Endodermal cell (in vitro differentiated cells): ENCODE data around the gene DDIT4. TPM values are rescaled to one million over a fixed set of nuclear protein-coding genes. Genes with fewer than 3 reads are reported as not detected.

Source experiments
- DNase-seq: peaks from one replicate; pipeline ENCODE4 v3.0.0-alpha.2; 2017
- H3K27ac ChIP-seq: 2 replicates; pipeline ENCODE4 v1.5.1; 2013; ENCODE audit warnings: mild to moderate bottlenecking, low read depth, low read length, moderate library complexity
- H3K27me3 ChIP-seq: 2 replicates; pipeline ENCODE4 v1.6.1; 2013; ENCODE audit warnings: mild to moderate bottlenecking, low read length, moderate library complexity; ENCODE audit not compliant: insufficient read depth, control insufficient read depth, poor library complexity, severe bottlenecking
- H3K36me3 ChIP-seq: 2 replicates; pipeline ENCODE4 v1.7.0; 2013; ENCODE audit warnings: mild to moderate bottlenecking, low read length, moderate library complexity; ENCODE audit not compliant: control insufficient read depth, insufficient read depth
- H3K4me1 ChIP-seq: one replicate; pipeline ENCODE4 v1.7.0; 2013; ENCODE audit warnings: low read length; ENCODE audit not compliant: control insufficient read depth, insufficient read depth
- H3K4me3 ChIP-seq: 2 replicates; pipeline ENCODE4 v1.5.1; 2013; ENCODE audit warnings: mild to moderate bottlenecking, low read length, moderate library complexity
- H3K9ac ChIP-seq: 2 replicates; pipeline ENCODE4 v1.6.1; 2013; ENCODE audit warnings: mild to moderate bottlenecking, low read length, moderate library complexity; ENCODE audit not compliant: poor library complexity, severe bottlenecking; ENCODE audit errors: extremely low read depth
- H3K9me3 ChIP-seq: 2 replicates; pipeline ENCODE4 v1.6.1; 2013; ENCODE audit warnings: mild to moderate bottlenecking, low read length, moderate library complexity; ENCODE audit not compliant: control insufficient read depth
- H3K27ac Mint-ChIP-seq: 2 replicates; pipeline ENCODE4 v1.8.0; 2020; ENCODE audit warnings: mixed read lengths
- H3K27me3 Mint-ChIP-seq: 2 replicates; pipeline ENCODE4 v1.8.0; 2021; ENCODE audit warnings: mild to moderate bottlenecking, mixed read lengths; ENCODE audit not compliant: insufficient read depth
- H3K36me3 Mint-ChIP-seq: 2 replicates; pipeline ENCODE4 v1.8.0; 2020; ENCODE audit warnings: low read depth, mixed read lengths
- H3K4me1 Mint-ChIP-seq: 2 replicates; pipeline ENCODE4 v1.8.0; 2020; ENCODE audit warnings: mixed read lengths
- H3K4me3 Mint-ChIP-seq: 2 replicates; pipeline ENCODE4 v1.8.0; 2020; ENCODE audit warnings: mild to moderate bottlenecking, moderate library complexity, mixed read lengths
- H3K9me3 Mint-ChIP-seq: 2 replicates; pipeline ENCODE4 v1.8.0; 2020; ENCODE audit warnings: mild to moderate bottlenecking, mixed read lengths
- WGBS, 2 experiments: methylation state at CpG; one replicate each; pipeline versions ENCODE4 v1.1.5 to v1.1.7; 2013; ENCODE audit warnings: missing lambda C conversion rate in 2 of 2, mixed read lengths in 1 of 2; ENCODE audit not compliant: insufficient coverage in 1 of 2, insufficient read length in 1 of 2; 5-methylcytosine and 5-hydroxymethylcytosine counted together
- total RNA-seq, 2 donors: library from RNA; stranded (reverse); fragmentation: NEBNext Ultra II Directional in 1 of 2; extraction: Animal tissue kit (Norgen Biotek cat#: 25700) in 1 of 2; gene quantifications; 2 replicates in 1 of 2; 3 replicates in 1 of 2; pipeline ENCODE4 v1.2.1, GENCODE V29; 2021
- TF ChIP-seq, protein P1 (sequence below): fragments of 200-600 bp; sonication (generic); conservative IDR thresholded peaks from 2 replicates; pipeline ENCODE4 v1.5.0; 2021; ENCODE audit warnings: antibody characterized with exemption, mild to moderate bottlenecking

DDIT4 gene
- total RNA-seq, 2 donors from 2014 or later = 20.5 to 30.2 TPM

GRCh38 chr10:72263613-72264241 is 10.0 kb upstream of the DDIT4 start:
- no peak overlapping the region for H3K27ac Mint-ChIP-seq
- H3K27me3 Mint-ChIP-seq = no peaks in the 10 kb centered on the region
- peaks cover 45% of the 10 kb centered on the region for H3K4me1 Mint-ChIP-seq
- Histone ChIP-seq H3K4me3 (no peak overlapping the region), H3K9me3 (no peaks in the 10 kb centered on the region), H3K27me3 (no peaks in the 10 kb centered on the region), H3K9ac (no peak overlapping the region), H3K4me1 (peaks cover 14% of the 10 kb centered on the region), H3K36me3 (no peaks in the 10 kb centered on the region), H3K27ac (no peak overlapping the region)
- WGBS, 2 experiments = 93 to 98% methylated on average over 6 of the region's 6 CpGs
- H3K36me3 Mint-ChIP-seq = no peaks in the 10 kb centered on the region
- H3K9me3 Mint-ChIP-seq = no peaks in the 10 kb centered on the region
- H3K4me3 Mint-ChIP-seq = no peak overlapping the region
- TF ChIP-seq, protein P1, sequence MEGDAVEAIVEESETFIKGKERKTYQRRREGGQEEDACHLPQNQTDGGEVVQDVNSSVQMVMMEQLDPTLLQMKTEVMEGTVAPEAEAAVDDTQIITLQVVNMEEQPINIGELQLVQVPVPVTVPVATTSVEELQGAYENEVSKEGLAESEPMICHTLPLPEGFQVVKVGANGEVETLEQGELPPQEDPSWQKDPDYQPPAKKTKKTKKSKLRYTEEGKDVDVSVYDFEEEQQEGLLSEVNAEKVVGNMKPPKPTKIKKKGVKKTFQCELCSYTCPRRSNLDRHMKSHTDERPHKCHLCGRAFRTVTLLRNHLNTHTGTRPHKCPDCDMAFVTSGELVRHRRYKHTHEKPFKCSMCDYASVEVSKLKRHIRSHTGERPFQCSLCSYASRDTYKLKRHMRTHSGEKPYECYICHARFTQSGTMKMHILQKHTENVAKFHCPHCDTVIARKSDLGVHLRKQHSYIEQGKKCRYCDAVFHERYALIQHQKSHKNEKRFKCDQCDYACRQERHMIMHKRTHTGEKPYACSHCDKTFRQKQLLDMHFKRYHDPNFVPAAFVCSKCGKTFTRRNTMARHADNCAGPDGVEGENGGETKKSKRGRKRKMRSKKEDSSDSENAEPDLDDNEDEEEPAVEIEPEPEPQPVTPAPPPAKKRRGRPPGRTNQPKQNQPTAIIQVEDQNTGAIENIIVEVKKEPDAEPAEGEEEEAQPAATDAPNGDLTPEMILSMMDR = no peak
- no peak for DNase-seq

- H3K27ac ChIP-seq = no peak overlapping the region
- H3K36me3 Mint-ChIP-seq = no peaks in the 10 kb centered on the region
- no peak overlapping the region for H3K4me3 ChIP-seq
- no peak overlapping the region for H3K4me3 Mint-ChIP-seq
- no peak for DNase-seq
- H3K27me3 ChIP-seq = no peaks in the 10 kb centered on the region
- H3K9ac ChIP-seq = no peak overlapping the region
- H3K27me3 Mint-ChIP-seq = no peaks in the 10 kb centered on the region
- no peaks in the 10 kb centered on the region for H3K9me3 ChIP-seq
- TF ChIP-seq, protein P1 = no peak
- H3K27ac Mint-ChIP-seq = no peak overlapping the region
- no peaks in the 10 kb centered on the region for H3K36me3 ChIP-seq
- peaks cover 13% of the 10 kb centered on the region for H3K4me1 ChIP-seq
- peaks cover 41% of the 10 kb centered on the region for H3K4me1 Mint-ChIP-seq
- 97% methylated on average over 1 of the region's 1 CpG; no CpG with 5 or more reads in 1 of the 2 experiments for WGBS, 2 experiments
- H3K9me3 Mint-ChIP-seq = no peaks in the 10 kb centered on the region
These were observed 9.2 kb upstream of the DDIT4 start for GRCh38 chr10:72264536-72264935.

- Histone ChIP-seq H3K27me3 (no peaks in the 10 kb centered on the region), H3K36me3 (no peaks in the 10 kb centered on the region), H3K4me3 (no peak overlapping the region), H3K9me3 (no peaks in the 10 kb centered on the region), H3K27ac (no peak overlapping the region), H3K9ac (no peak overlapping the region), H3K4me1 (peaks cover 3% of the 10 kb centered on the region)
- Mint-ChIP-seq H3K4me3 (no peak overlapping the region), H3K4me1 (peaks cover 31% of the 10 kb centered on the region), H3K9me3 (no peaks in the 10 kb centered on the region), H3K36me3 (no peaks in the 10 kb centered on the region), H3K27me3 (peaks cover 3% of the 10 kb centered on the region), H3K27ac (peak overlapping the region; percentile 58)
- no peak for DNase-seq
- TF ChIP-seq, protein P1 = no peak
- 82 to 92% methylated on average over 4 to 6 of the region's 6 CpGs for WGBS, 2 experiments
These were observed 8.2 kb upstream of the DDIT4 start for GRCh38 chr10:72265508-72265907.
